ENCODE data around the gene PLEKHG4B.
"Not testable (repeated sequence)": the region's sequence is repeated elsewhere in the genome, so short reads cannot be mapped to it uniquely, and the experiment has no call there.

Gene PLEKHG4B

GRCh38 chr5:91556-92263 lies at the start of gene PLEKHG4B:
Gene PLEKHG4B (plus strand): TSS chr5:92168. CDS start chr5:92232, 64 bp downstream.
- H3K4me2 ChIP-seq, result peak within 1 kb of the TSS; percentile 88
- peak within 1 kb of the TSS; percentile 91 for H3K27ac ChIP-seq
- peaks cover 21% of the 10 kb centered on the region; the same call in 1 of the 2 replicates for H3K79me2 ChIP-seq (ENCODE audit: insufficient read depth, low read depth)
- peaks cover 50% of the 10 kb centered on the region for H3K4me1 ChIP-seq (ENCODE audit: low read depth, poor library complexity, severe bottlenecking)
- no peaks in the 10 kb centered on the region for H3K27me3 ChIP-seq (ENCODE audit: insufficient read depth, low read depth)
- H3K9ac ChIP-seq, result peak within 1 kb of the TSS; percentile 91
- no peak for TF ChIP-seq CTCF (conservative IDR thresholded peaks at IDR 0.05; ENCODE audit: low read depth, low read length)
- H4K20me1 ChIP-seq (ENCODE audit: insufficient read depth), result no peaks in the 10 kb centered on the region
- H3K36me3 ChIP-seq (ENCODE audit: insufficient read depth), result 0 out of 2 replicates have a peak, but pooled peaks cover 3% of the 10 kb centered on the region
- no peak within 1 kb of the TSS for H3K4me3 ChIP-seq (IDR thresholded peaks at IDR 0.05; ENCODE audit: insufficient read depth, low read depth, low read length)
- peak within 1 kb of the TSS; percentile 50; the same call in 1 of the 2 replicates for H2AFZ ChIP-seq (ENCODE audit: low read depth)

GRCh38 chr5:42250-42649 lies 49.7 kb upstream of the PLEKHG4B start:
- H3K79me2 ChIP-seq (ENCODE audit: insufficient read depth, low read depth), result no peaks in the 10 kb centered on the region
- no peak overlapping the region for H3K9ac ChIP-seq
- H4K20me1 ChIP-seq (ENCODE audit: insufficient read depth), result no peaks in the 10 kb centered on the region
- no peak overlapping the region for H3K4me2 ChIP-seq
- no peaks in the 10 kb centered on the region for H3K4me1 ChIP-seq (ENCODE audit: low read depth, poor library complexity, severe bottlenecking)
- no peaks in the 10 kb centered on the region for H3K27me3 ChIP-seq (ENCODE audit: insufficient read depth, low read depth)
- H3K4me3 ChIP-seq (IDR thresholded peaks at IDR 0.05; ENCODE audit: insufficient read depth, low read depth, low read length), result no peak overlapping the region
- H3K27ac ChIP-seq, result no peak overlapping the region
- H3K36me3 ChIP-seq (ENCODE audit: insufficient read depth), result no peaks in the 10 kb centered on the region
- H2AFZ ChIP-seq (ENCODE audit: low read depth), result no peak overlapping the region
- TF ChIP-seq CTCF (conservative IDR thresholded peaks at IDR 0.05; ENCODE audit: low read depth, low read length), result peak; percentile 39; the same call in 1 of the 2 replicates

- H4K20me1 ChIP-seq (ENCODE audit: insufficient read depth), result no peaks in the 10 kb centered on the region
- H3K4me1 ChIP-seq (ENCODE audit: low read depth, poor library complexity, severe bottlenecking), result no peaks in the 10 kb centered on the region
- H3K9ac ChIP-seq, result no peak overlapping the region
- no peaks in the 10 kb centered on the region for H3K27me3 ChIP-seq (ENCODE audit: insufficient read depth, low read depth)
- no peak overlapping the region for H3K4me3 ChIP-seq (IDR thresholded peaks at IDR 0.05; ENCODE audit: insufficient read depth, low read depth, low read length)
- H3K36me3 ChIP-seq (ENCODE audit: insufficient read depth), result no peaks in the 10 kb centered on the region
- no peak overlapping the region for H3K4me2 ChIP-seq
- no peak overlapping the region for H3K27ac ChIP-seq
- TF ChIP-seq CTCF (conservative IDR thresholded peaks at IDR 0.05; ENCODE audit: low read depth, low read length), result no peak
- H2AFZ ChIP-seq (ENCODE audit: low read depth), result no peak overlapping the region
- no peaks in the 10 kb centered on the region for H3K79me2 ChIP-seq (ENCODE audit: insufficient read depth, low read depth)
Measured at GRCh38 chr5:48192-48591, 43.8 kb upstream of the PLEKHG4B start.

GRCh38 chr5:49530-49929 lies 42.4 kb upstream of the PLEKHG4B start:
- not testable (repeated sequence) for H3K36me3 ChIP-seq (ENCODE audit: insufficient read depth); H2AFZ ChIP-seq (ENCODE audit: low read depth); H4K20me1 ChIP-seq (ENCODE audit: insufficient read depth); H3K27me3 ChIP-seq (ENCODE audit: insufficient read depth, low read depth); H3K4me3 ChIP-seq (IDR thresholded peaks at IDR 0.05; ENCODE audit: insufficient read depth, low read depth, low read length); H3K9ac ChIP-seq; H3K4me1 ChIP-seq (ENCODE audit: low read depth, poor library complexity, severe bottlenecking); H3K79me2 ChIP-seq (ENCODE audit: insufficient read depth, low read depth); H3K4me2 ChIP-seq; H3K27ac ChIP-seq

GRCh38 chr5:49953-50544 lies 41.9 kb upstream of the PLEKHG4B start:
- no peak overlapping the region for H2AFZ ChIP-seq (ENCODE audit: low read depth)
- H3K27me3 ChIP-seq (ENCODE audit: insufficient read depth, low read depth), result no peaks in the 10 kb centered on the region
- H3K4me2 ChIP-seq, result no peak overlapping the region
- no peaks in the 10 kb centered on the region for H3K4me1 ChIP-seq (ENCODE audit: low read depth, poor library complexity, severe bottlenecking)
- H3K36me3 ChIP-seq (ENCODE audit: insufficient read depth), result no peaks in the 10 kb centered on the region
- H4K20me1 ChIP-seq (ENCODE audit: insufficient read depth), result no peaks in the 10 kb centered on the region
- H3K4me3 ChIP-seq (IDR thresholded peaks at IDR 0.05; ENCODE audit: insufficient read depth, low read depth, low read length), result no peak overlapping the region
- no peak overlapping the region for H3K9ac ChIP-seq
- H3K27ac ChIP-seq, result no peak overlapping the region
- no peak for TF ChIP-seq CTCF (conservative IDR thresholded peaks at IDR 0.05; ENCODE audit: low read depth, low read length)
- no peaks in the 10 kb centered on the region for H3K79me2 ChIP-seq (ENCODE audit: insufficient read depth, low read depth)

Measured in KMS-11 (cell line).